ENCODE data around the gene MNT.

The MNT gene

DNA sequence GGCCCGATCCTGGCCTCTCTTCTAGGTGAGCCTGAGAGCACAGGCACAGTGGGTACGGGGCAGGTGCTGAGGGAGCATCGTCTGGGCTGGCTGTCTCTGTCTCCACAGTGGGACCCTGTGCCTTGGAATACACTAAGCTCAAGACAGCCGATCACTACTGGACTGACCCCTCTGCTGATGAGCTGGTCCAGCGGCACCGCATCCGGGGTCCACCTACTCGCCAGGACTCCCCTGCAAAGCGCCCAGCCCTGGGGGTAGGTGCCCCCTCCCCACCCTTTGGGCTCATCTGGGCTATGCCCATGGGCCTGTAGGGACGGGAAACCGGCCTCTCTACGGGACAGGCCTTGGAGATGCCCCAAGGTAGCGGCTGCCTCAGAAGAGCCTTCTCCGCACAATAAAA lies 38.0 kb downstream of the MNT start:
- no peak for DNase-seq (ENCODE audit: low read depth)

GRCh38 chr17:2362416-2362815 lies 38.4 kb downstream of the MNT start:
- DNase-seq (ENCODE audit: low read depth) = no peak

GRCh38 chr17:2362016-2362415 lies 38.8 kb downstream of the MNT start:
- DNase-seq (ENCODE audit: low read depth) = no peak

DNA sequence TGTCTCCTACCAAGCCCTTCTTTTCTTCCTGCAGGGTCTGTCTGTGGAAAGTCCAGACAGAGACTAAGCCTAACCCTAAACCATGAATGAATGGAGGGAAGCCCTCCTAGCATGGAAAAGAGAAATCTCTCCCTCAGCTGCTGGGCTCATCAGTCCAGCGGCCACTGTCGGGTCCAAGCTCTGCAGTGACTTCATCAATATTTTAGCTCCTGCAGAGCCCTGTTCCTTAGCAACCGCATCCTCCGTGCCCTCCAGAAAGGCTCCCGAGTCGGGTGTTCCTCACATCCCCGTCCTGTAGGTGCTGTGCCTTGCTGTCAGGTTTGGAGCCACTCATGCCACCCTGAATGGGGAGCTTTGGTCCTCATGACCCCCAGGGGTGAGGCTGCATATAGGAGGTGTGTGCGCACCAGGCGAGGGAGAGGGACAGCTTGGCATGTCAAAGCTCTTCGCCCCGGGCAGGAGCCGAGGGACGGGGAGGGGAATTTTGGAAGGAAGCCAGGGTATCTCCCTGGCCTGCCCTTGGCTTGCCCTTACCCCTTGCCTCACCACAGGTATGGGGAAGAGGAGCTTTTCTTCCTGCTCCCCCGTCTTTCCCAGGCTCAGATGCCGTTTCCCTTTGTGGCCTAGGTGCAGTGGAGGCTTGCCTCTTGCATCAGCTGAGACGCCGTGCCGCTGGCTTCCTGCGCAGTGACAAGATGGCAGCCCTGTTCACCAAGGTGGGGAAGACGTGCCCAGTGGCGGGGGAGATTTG lies 39.7 kb downstream of the MNT start:
- DNase-seq (ENCODE audit: low read depth) = no peak

DNA sequence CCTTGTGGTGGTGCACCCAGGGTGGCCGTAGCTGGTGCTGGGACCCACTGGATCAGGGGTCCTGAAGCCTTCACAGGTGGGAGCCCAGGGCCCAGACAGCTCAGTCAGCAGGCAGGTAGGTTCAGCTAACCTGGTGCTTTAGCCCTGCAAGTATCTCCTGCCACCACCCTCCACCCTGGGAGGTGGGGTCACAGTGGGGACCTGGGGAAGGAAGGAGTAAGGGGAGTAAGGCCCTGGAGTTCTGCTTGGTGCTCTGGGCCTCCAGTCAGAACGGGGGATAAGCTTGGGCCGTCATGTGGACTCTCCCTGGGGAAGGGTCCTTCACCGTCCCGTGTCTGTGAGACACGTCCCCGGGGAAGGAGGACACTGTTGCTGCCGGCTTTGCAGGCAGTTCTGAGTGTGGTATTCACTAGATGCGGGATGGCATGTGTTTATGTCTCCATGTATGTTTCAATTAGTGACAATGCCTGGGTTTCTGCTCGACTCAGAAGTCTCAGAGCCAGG lies 42.9 kb downstream of the MNT start:
- no peak for DNase-seq (ENCODE audit: low read depth)

GRCh38 chr17:2357237-2357636 lies 43.6 kb downstream of the MNT start:
- DNase-seq (ENCODE audit: low read depth) = no peak

DNA sequence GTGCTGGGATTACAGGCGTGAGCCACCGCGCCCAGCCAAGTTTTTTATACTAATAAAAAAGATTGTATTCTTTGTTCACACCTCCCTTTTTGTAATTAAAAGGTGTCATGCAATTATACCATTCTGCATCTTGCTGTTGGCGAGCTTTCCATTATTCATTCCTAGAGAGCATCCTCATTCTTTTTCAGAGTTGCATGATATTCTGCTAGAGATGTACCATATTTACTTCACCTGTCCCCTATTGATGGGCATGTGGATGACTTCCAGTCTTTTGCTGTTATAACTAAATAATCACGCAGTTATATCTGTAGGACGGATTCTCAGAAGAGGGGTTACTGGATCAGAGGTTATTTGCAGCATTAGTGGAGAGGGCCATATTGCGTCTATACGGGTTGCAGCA lies 46.5 kb downstream of the MNT start:
- no peak for DNase-seq (ENCODE audit: low read depth)

- no peak for DNase-seq (ENCODE audit: low read depth)
Measured at GRCh38 chr17:2351269-2351668, 49.6 kb downstream of the MNT start.

GRCh38 chr17:2347805-2348685 lies 52.8 kb downstream of the MNT start:
- DNase-seq (ENCODE audit: low read depth) = no peak

- no peak for DNase-seq (ENCODE audit: low read depth)
Measured at GRCh38 chr17:2346475-2346874, 54.4 kb downstream of the MNT start.

DNA sequence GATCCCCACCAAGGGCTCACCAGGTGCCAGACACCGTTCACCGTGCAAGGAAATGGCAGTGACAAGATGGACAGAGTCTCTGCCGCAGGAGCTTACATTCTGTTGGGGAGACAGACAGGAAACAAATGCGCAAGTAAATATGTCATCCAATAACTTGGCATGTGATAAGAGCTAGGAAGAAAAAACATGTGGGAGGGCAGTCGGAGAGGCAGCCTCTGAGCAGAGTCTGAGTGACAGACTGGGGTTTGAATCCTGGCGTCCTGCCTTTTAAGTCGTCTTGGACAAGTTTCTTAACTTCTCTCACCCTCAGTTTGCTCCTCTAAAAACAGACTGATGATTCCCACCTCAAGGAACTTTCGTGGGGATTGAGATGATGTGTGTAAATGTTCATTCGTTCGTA lies 56.3 kb downstream of the MNT start:
- no peak for DNase-seq (ENCODE audit: low read depth)

DNA sequence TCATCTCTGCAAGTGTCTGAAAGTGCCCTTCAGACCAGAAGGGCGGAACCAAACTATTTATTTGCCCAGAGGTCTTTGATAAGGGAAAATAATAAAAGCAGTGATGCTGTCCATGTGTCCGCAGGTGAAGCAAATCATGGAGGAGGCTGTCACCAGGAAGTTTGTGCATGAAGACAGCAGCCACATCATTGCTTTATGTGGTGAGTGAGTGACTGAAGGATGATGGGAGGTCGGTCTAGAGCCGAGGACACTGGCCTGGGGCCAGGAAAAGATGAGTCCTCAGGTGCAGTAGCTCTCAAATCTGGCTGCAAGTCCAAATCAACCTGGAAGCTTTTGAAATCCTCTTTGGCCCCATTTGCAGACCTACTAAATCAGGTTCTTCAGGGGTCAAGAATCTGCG lies 57.4 kb downstream of the MNT start:
- DNase-seq (ENCODE audit: low read depth) = peak; percentile 50

- DNase-seq (ENCODE audit: low read depth) = no peak
Measured at GRCh38 chr17:2338315-2338657, 62.6 kb downstream of the MNT start.

DNA sequence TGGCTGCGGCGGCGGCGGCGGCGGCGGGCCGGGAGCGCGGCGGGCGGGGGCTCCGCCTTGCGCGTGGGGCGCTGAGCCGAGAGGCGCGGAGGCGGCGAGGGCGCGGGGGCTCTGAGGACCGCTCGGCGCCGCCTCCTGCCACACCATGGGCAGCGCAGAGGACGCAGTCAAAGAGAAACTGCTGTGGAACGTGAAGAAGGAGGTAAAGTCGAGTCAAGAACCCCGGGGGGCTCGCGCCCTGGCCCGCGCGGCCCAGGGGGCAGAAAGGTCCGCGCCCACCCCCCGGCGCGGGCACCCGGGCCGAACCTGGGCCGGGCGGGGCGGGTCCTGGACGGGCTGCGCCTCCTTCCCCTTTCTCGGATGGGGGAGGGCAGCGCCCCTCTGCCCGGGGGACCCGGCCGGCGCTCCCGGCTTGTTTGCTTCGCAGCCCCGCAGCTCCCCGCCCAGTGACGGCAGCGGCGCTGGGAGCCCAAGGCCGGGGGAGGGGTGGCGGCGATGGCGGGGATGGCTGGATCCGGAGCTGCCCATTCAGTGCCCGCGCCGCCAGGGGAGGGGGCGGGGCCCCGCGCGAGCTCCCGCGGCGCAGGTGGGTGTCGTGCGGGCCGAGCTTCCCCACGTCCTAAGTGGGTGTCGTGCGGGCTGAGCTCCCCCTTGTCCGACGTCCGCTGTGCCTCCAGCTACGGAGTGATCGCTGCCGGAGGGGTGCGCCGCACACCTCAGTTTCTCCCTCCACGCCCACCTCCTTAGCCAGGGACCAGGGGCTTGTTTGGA lies 63.1 kb downstream of the MNT start:
- peak; percentile 44 for DNase-seq (ENCODE audit: low read depth)

DNA sequence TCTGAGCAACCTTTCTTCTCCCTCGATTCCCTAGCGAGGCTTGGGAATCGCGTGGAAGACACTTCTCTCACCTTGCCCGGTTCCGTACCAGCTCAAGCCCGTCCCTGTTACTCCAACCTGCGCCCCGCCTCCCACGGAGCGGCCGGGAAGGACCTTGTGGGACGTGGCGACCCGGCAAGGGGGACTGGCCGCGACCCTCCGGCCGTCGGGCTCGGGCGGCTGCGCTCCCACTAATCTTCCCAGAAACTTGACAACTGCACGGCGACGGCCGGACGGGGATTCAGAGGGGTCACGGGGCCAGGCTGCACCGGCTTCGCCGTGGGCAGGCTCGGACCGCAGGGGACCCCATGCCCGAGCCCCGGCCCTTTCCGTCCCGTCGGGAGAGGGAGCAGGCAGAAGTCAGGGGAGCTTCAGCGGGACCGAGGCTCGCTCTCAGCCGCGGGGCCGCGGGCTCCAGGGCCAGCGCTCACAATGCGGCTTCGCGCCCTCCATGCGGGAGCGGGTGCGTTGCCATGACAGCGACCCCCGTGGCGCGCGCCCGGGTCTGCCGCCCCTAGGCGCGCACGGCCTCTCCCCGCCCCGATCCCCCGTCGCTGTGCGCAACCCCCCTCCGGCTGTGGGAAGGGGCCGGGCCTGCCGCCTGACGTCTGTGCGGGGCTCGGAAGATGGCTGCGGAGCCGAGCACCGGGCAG lies 63.9 kb downstream of the MNT start, which contains the start of gene SGSM2:
SGSM2 (plus strand) TSS at position 650 of the 692 bp plus-strand sequence. CDS start 188 bp downstream, outside the sequence.
- peak; percentile 52 for DNase-seq (ENCODE audit: low read depth)

GRCh38 chr17:2336215-2336851 lies 64.5 kb downstream of the MNT start, which contains the start of gene TSR1:
TSS of gene TSR1 (minus strand) at chr17:2336457. CDS start at chr17:2336427, 30 bp downstream.
- peak; percentile 83 for DNase-seq (ENCODE audit: low read depth)

DNA sequence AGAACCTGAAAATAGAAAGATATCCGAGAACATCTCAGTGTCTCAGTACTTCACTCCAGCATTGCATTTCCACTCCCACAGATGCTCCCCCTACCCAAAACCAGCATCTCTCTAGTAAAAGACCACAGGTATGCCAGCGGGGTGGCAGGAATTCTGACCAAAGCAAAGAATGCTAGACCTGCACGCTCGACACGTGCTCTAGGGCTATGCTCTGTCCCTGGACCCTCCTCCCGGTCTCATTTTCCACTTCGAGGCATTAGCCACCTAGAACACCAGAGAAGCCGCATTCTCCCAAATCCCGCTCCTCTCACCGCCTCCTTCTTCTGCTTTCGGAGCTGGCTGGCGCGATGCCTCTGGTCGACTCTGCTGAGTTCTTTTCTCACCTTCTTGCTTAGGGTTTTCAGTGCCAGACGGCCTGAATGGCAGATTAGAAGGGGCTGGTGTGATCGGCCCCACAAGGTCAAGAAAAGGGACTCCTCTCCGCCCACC lies 65.1 kb downstream of the MNT start:
- DNase-seq (ENCODE audit: low read depth) = no peak

Measured in stimulated activated CD8-positive, alpha-beta memory T cell treated with anti-CD3 and anti-CD28 coated beads, Interleukin-4, amount 100 ng/mL, for 24 hours (primary cell).